ENCODE measurements around the gene KRTDAP. TPM values are rescaled to one million over a fixed set of nuclear protein-coding genes. Genes with fewer than 3 reads are reported as not detected.
"Not testable (repeated sequence)": the region's sequence is repeated elsewhere in the genome, so short reads cannot be mapped to it uniquely, and the experiment has no call there.

Gene KRTDAP
- total RNA-seq, 1 donor from 2014 or later, result not detected

GRCh38 chr19:35466259-35466658 lies 24.0 kb downstream of the KRTDAP start:
- Mint-ChIP-seq H3K27ac (no peak overlapping the region), H3K9me3 (no peaks in the 10 kb centered on the region), H3K4me1 (ENCODE audit: low read depth) (peaks cover 31% of the 10 kb centered on the region), H3K27me3 (ENCODE audit: insufficient read depth) (peaks cover 11% of the 10 kb centered on the region), H3K36me3 (ENCODE audit: low read depth) (no peaks in the 10 kb centered on the region), H3K4me3 (no peak overlapping the region)
- intact Hi-C loops (cut with micrococcal nuclease), result loop anchor here (5.0 to 10.0 kb wide), 3 partner anchors 44 to 201 kb away; partner anchors contain the start of gene USF2
- DNase-seq (ENCODE audit: low spot score), result no peak

- not testable (repeated sequence) for H3K9me3 Mint-ChIP-seq; H3K36me3 Mint-ChIP-seq (ENCODE audit: low read depth); H3K27me3 Mint-ChIP-seq (ENCODE audit: insufficient read depth); DNase-seq (ENCODE audit: low spot score)
- H3K4me3 Mint-ChIP-seq, result peak overlapping the region; percentile 61
- peaks cover 46% of the 10 kb centered on the region for H3K4me1 Mint-ChIP-seq (ENCODE audit: low read depth)
- intact Hi-C loops (cut with micrococcal nuclease), result loop anchor here (1.0 to 10.0 kb wide), 2 partner anchors 12 to 198 kb away; partner anchors contain the start of gene USF2
- H3K27ac Mint-ChIP-seq, result peak overlapping the region; percentile 76
Observed at GRCh38 chr19:35462956-35463355, 27.3 kb downstream of the KRTDAP start.

- intact Hi-C loops (cut with micrococcal nuclease), result loop anchor here (1.0 to 10.0 kb wide), 2 partner anchors 11 to 198 kb away; partner anchors contain the start of gene USF2
Observed at GRCh38 chr19:35462476-35462953, 27.7 kb downstream of the KRTDAP start.

DNA sequence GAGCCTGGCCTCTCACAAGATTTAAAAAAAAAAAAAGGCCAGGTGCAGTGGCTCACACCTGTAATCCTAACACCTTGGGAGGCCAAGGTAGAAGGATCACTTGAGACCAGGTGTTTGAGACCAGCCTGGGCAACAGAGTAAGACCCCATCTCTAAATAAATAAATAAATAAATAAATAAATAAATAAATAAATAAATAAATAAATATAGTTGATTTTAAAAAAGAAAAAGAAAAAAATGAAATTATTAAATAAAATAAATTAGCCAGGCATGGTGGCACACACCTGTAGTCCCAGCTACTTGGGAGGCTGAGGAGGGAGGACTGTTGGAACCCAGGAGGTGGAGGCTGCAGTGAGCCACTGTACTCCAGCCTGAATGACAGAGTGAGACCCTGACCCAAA lies 28.5 kb downstream of the KRTDAP start:
- H3K27me3 Mint-ChIP-seq (ENCODE audit: insufficient read depth); DNase-seq (ENCODE audit: low spot score); H3K27ac Mint-ChIP-seq; H3K36me3 Mint-ChIP-seq (ENCODE audit: low read depth); H3K4me3 Mint-ChIP-seq; H3K9me3 Mint-ChIP-seq: not testable (repeated sequence)
- H3K4me1 Mint-ChIP-seq (ENCODE audit: low read depth), result peaks cover 55% of the 10 kb centered on the region
- intact Hi-C loops (cut with micrococcal nuclease), result loop anchor here (1.0 to 10.0 kb wide), 2 partner anchors 10 to 197 kb away; partner anchors contain the start of gene USF2

More at GRCh38 chr19:35462476-35462953, 27.7 kb downstream of the KRTDAP start:
- no peaks in the 10 kb centered on the region for H3K9me3 Mint-ChIP-seq
- H3K27me3 Mint-ChIP-seq (ENCODE audit: insufficient read depth), result peaks cover 9% of the 10 kb centered on the region
- DNase-seq (ENCODE audit: low spot score), result peak; percentile 46
- H3K36me3 Mint-ChIP-seq (ENCODE audit: low read depth), result no peaks in the 10 kb centered on the region
- H3K27ac Mint-ChIP-seq, result peak overlapping the region; percentile 76
- peaks cover 47% of the 10 kb centered on the region for H3K4me1 Mint-ChIP-seq (ENCODE audit: low read depth)
- peak overlapping the region; percentile 61 for H3K4me3 Mint-ChIP-seq

DNA sequence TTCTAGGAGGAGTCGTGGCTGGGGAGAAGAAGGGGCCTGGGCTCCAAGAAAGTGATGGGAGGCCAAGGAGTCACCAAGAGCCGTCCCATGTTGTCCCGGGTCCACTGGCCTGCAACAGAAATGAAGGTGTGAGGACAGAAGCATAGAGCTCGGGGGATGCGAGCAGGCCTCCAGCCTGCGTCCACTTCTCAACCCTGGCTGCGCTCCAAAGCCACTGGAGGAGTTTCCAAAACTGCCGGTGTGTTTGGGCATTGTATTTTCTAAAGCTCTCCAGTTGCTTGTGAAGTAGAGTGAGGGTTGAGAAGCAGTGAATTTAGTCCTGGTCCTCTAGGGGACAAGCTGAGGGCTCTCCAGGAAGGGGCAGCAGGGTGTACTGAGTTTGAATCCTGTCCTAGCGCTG lies 29.2 kb downstream of the KRTDAP start:
- no peak for DNase-seq (ENCODE audit: low spot score)
- Mint-ChIP-seq H3K4me1 (ENCODE audit: low read depth) (peaks cover 55% of the 10 kb centered on the region), H3K27me3 (ENCODE audit: insufficient read depth) (peaks cover 7% of the 10 kb centered on the region), H3K27ac (peak overlapping the region; percentile 1), H3K9me3 (no peaks in the 10 kb centered on the region), H3K36me3 (ENCODE audit: low read depth) (no peaks in the 10 kb centered on the region), H3K4me3 (no peak overlapping the region)
- intact Hi-C loops (cut with micrococcal nuclease), result loop anchor here (10.0 kb wide), 1 partner anchor 196 kb away; the partner anchor contains the start of gene USF2

DNA sequence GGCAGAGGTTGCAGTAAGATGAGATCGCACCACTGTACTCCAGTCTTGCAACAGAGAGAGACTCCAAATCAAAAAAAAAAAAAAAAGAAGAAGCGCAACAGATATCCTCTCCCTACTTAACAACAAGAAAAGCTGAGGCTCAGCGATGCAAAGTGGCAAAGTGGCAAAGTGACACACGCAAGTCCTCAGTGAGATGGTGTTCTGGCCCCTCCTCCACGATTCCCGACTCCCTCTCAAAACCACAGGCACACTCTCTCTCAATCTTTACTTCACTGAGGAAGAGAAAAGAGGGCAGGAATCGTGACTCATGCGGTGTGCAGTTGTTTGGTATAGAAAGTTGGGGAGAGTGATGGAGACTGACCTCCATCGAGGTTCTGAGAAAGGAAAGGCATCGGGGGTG lies 29.7 kb downstream of the KRTDAP start:
- Mint-ChIP-seq H3K4me3 (no peak overlapping the region), H3K4me1 (ENCODE audit: low read depth) (peaks cover 55% of the 10 kb centered on the region), H3K27ac (peak overlapping the region; percentile 1), H3K27me3 (ENCODE audit: insufficient read depth) (peaks cover 7% of the 10 kb centered on the region), H3K36me3 (ENCODE audit: low read depth) (no peaks in the 10 kb centered on the region), H3K9me3 (no peaks in the 10 kb centered on the region)
- no peak for DNase-seq (ENCODE audit: low spot score)
- intact Hi-C loops (cut with micrococcal nuclease), result loop anchor here (10.0 kb wide), 1 partner anchor 196 kb away; the partner anchor contains the start of gene USF2

DNA sequence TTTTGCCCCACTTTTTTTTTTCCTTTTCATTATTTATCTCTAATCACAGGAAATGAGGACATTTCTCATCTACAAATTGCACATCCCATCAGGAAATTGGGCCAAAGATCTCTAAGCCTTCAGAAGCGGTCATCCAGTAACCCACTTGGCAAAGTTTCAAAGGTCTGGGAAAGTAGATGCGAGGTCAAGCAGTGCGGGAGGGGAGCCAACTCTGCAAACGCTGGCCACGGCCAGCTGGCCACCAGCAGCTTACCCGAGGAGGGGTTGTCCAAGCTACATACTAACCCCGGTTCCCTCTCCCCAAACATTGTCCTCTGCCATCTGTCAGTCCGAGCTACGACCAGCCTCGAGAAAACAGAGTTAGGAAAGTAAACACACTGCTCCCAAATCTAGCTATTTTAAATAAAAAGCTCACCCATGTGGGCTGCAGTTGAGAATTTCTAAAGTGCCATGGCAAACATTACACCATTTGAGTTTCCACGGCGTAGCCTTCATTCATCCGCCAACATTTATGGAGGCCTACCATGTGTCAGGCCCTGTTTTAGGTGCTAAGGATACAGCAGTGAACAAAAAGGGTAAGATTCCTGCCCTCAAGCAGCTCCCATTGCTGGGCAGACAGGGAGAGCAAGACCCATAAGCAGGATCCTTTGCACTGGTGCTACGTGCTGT lies 30.7 kb downstream of the KRTDAP start:
- intact Hi-C loops (cut with micrococcal nuclease), result loop anchor here (10.0 kb wide), 1 partner anchor 195 kb away; the partner anchor contains the start of gene USF2
- Mint-ChIP-seq H3K27ac (peak overlapping the region; percentile 20), H3K36me3 (ENCODE audit: low read depth) (no peaks in the 10 kb centered on the region), H3K4me1 (ENCODE audit: low read depth) (peaks cover 50% of the 10 kb centered on the region), H3K27me3 (ENCODE audit: insufficient read depth) (peaks cover 6% of the 10 kb centered on the region), H3K9me3 (no peaks in the 10 kb centered on the region), H3K4me3 (no peak overlapping the region)
- no peak for DNase-seq (ENCODE audit: low spot score)

- no peak for DNase-seq (ENCODE audit: low spot score)
- Mint-ChIP-seq H3K36me3 (ENCODE audit: low read depth) (no peaks in the 10 kb centered on the region), H3K4me1 (ENCODE audit: low read depth) (peaks cover 46% of the 10 kb centered on the region), H3K27ac (no peak overlapping the region), H3K4me3 (no peak overlapping the region), H3K9me3 (no peaks in the 10 kb centered on the region), H3K27me3 (ENCODE audit: insufficient read depth) (peaks cover 7% of the 10 kb centered on the region)
- intact Hi-C loops (cut with micrococcal nuclease), result no loop called here
Observed at GRCh38 chr19:35458731-35459391, 31.4 kb downstream of the KRTDAP start.

DNA sequence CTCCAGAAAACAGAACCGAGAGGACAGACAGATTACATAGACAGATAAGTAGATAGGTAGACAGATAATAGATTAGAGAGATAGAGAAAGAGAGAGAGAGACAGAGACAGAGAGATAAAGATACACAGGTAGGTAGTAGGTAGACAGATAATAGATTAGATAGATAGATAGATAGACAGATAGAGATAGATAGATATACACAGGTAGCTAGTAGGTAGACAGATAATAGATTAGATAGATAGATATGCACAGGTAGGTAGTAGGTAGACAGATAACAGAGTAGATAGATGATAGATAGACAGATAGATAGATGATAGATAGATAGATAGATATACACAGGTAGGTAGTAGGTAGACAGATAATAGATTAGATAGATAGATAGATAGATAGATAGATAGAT lies 32.1 kb downstream of the KRTDAP start:
- H3K36me3 Mint-ChIP-seq (ENCODE audit: low read depth), result no peaks in the 10 kb centered on the region
- no peak overlapping the region for H3K4me3 Mint-ChIP-seq
- H3K9me3 Mint-ChIP-seq, result no peaks in the 10 kb centered on the region
- no peak overlapping the region for H3K27ac Mint-ChIP-seq
- intact Hi-C loops (cut with micrococcal nuclease), result no loop called here
- no peak for DNase-seq (ENCODE audit: low spot score)
- H3K27me3 Mint-ChIP-seq (ENCODE audit: insufficient read depth), result peaks cover 7% of the 10 kb centered on the region
- H3K4me1 Mint-ChIP-seq (ENCODE audit: low read depth), result peaks cover 40% of the 10 kb centered on the region

GRCh38 chr19:35457173-35457572 lies 33.1 kb downstream of the KRTDAP start:
- no peaks in the 10 kb centered on the region for H3K36me3 Mint-ChIP-seq (ENCODE audit: low read depth)
- H3K9me3 Mint-ChIP-seq, result no peaks in the 10 kb centered on the region
- no peak overlapping the region for H3K27ac Mint-ChIP-seq
- no peak for DNase-seq (ENCODE audit: low spot score)
- no peak overlapping the region for H3K4me3 Mint-ChIP-seq
- H3K27me3 Mint-ChIP-seq (ENCODE audit: insufficient read depth), result peaks cover 7% of the 10 kb centered on the region
- peaks cover 29% of the 10 kb centered on the region for H3K4me1 Mint-ChIP-seq (ENCODE audit: low read depth)
- intact Hi-C loops (cut with micrococcal nuclease), result no loop called here

DNA sequence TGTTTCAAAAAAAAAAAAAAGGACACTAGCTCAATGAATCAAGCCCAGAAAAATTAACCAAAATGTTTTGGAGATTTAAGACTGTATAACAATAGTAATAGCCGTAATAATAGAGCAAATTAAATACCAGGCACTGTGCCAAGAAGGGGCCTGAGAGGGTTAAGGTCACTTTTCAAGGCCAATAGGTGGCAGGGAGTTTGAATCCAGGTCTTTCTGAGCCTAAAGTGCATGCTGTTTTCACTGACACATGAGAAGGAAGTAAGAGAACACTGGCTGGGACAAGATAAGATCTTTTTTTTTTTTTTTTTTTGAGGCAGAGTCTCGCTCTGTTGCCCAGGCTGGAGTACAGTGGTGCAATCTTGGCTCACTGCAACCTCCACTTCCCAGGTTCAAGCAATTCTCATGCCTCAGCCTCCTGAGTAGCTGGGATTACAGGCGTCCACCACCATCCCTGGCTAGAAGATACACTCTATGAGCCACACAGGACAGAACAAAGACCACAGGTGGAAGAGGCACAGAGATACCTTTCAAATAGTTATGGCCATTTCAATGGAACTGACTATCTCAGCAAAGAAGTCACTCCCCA lies 34.6 kb downstream of the KRTDAP start:
- intact Hi-C loops (cut with micrococcal nuclease), result no loop called here
- Mint-ChIP-seq H3K9me3 (no peaks in the 10 kb centered on the region), H3K4me3 (no peak overlapping the region), H3K36me3 (ENCODE audit: low read depth) (no peaks in the 10 kb centered on the region), H3K27me3 (ENCODE audit: insufficient read depth) (peaks cover 7% of the 10 kb centered on the region), H3K27ac (no peak overlapping the region), H3K4me1 (ENCODE audit: low read depth) (peaks cover 36% of the 10 kb centered on the region)
- no peak for DNase-seq (ENCODE audit: low spot score)

GRCh38 chr19:35454663-35455062 lies 35.6 kb downstream of the KRTDAP start:
- H3K4me3 Mint-ChIP-seq, result no peak overlapping the region

More at GRCh38 chr19:35454663-35455062, 35.6 kb downstream of the KRTDAP start:
- peaks cover 30% of the 10 kb centered on the region for H3K4me1 Mint-ChIP-seq (ENCODE audit: low read depth)
- H3K36me3 Mint-ChIP-seq (ENCODE audit: low read depth), result no peaks in the 10 kb centered on the region
- no peaks in the 10 kb centered on the region for H3K9me3 Mint-ChIP-seq
- intact Hi-C loops (cut with micrococcal nuclease), result no loop called here
- H3K27me3 Mint-ChIP-seq (ENCODE audit: insufficient read depth), result peaks cover 8% of the 10 kb centered on the region
- no peak overlapping the region for H3K27ac Mint-ChIP-seq
- no peak for DNase-seq (ENCODE audit: low spot score)

Data from activated T-helper 1 cell treated with anti-CD3 and anti-CD28 coated beads, Interleukin-12 subunit alpha, Interleukin-12 subunit beta, Interleukin-2, Interleukin-4 antibody, amounts not matched to agents 30 ng/mL and 10 ng/mL and 1 ng/mL, durations not matched to agents 14 hours and 24 hours and 36 hours (primary cell).